GM12892 (cell line): ENCODE results near the gene ASB8.

ENCODE experiments used
- POLR2A ChIP-seq: IDR thresholded peaks from 2 replicates; pipeline ENCODE4 v1.6.1; 2011; ENCODE audit warnings: low read depth, low read length, control low read depth
- POLR2AphosphoS5 ChIP-seq: IDR thresholded peaks from 2 replicates; pipeline ENCODE4 v1.6.1; 2011; ENCODE audit warnings: low read depth, low read length, control low read depth

GRCh38 chr12:48198672-48198971 lies 41.3 kb upstream of the ASB8 start:
- TF ChIP-seq POLR2A (no peak), POLR2AphosphoS5 (no peak)
